ENCODE results near the gene NR3C1. TPM values are rescaled to one million over a fixed set of nuclear protein-coding genes. Genes with fewer than 3 reads are reported as not detected.

The NR3C1 gene
- total RNA-seq, 2 donors from 2014 or later, result 30.3 to 38.9 TPM

DNA sequence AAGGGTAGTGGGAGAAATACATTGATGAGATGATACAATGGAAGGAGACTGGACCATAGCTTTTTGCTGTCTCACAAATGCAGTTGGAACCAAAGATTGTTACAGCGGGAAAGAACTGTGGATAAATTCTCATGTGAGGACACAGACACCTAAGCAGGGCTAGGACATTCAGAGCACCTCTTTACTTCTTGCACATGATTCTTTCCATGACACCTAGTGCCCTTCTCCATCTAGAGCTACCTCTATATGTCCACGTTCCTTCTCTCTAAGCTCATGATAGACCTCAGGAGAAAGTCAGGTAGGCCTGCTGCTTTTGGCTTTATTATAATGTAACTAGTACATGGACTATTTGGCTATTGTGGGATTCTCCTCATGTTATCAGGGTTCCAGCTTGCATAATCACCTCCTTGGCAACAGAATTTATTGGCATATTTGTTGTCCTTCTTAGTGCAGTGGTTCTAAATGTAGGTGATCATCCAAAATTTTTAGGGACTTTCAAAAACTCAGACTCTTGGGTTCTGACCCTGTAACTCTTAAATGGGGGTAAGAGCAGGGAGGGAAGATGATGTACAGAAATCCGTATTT lies 27.2 kb downstream of the NR3C1 start:
- Histone ChIP-seq H3K4me1 (peaks cover 0 to 58% of the 10 kb centered on the region in 2 donors), H3K27ac (no peak overlapping the region), H3K27me3 (no peaks in the 10 kb centered on the region), H3K36me3 (no peaks in the 10 kb centered on the region), H3K4me3 (no peak overlapping the region), H3K9me3 (no peaks in the 10 kb centered on the region)
- TF ChIP-seq, protein P1, sequence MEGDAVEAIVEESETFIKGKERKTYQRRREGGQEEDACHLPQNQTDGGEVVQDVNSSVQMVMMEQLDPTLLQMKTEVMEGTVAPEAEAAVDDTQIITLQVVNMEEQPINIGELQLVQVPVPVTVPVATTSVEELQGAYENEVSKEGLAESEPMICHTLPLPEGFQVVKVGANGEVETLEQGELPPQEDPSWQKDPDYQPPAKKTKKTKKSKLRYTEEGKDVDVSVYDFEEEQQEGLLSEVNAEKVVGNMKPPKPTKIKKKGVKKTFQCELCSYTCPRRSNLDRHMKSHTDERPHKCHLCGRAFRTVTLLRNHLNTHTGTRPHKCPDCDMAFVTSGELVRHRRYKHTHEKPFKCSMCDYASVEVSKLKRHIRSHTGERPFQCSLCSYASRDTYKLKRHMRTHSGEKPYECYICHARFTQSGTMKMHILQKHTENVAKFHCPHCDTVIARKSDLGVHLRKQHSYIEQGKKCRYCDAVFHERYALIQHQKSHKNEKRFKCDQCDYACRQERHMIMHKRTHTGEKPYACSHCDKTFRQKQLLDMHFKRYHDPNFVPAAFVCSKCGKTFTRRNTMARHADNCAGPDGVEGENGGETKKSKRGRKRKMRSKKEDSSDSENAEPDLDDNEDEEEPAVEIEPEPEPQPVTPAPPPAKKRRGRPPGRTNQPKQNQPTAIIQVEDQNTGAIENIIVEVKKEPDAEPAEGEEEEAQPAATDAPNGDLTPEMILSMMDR (IDR thresholded peaks at IDR 0.05), result no peak
- DNase-seq (ENCODE audit: low spot score), result no peak

DNA sequence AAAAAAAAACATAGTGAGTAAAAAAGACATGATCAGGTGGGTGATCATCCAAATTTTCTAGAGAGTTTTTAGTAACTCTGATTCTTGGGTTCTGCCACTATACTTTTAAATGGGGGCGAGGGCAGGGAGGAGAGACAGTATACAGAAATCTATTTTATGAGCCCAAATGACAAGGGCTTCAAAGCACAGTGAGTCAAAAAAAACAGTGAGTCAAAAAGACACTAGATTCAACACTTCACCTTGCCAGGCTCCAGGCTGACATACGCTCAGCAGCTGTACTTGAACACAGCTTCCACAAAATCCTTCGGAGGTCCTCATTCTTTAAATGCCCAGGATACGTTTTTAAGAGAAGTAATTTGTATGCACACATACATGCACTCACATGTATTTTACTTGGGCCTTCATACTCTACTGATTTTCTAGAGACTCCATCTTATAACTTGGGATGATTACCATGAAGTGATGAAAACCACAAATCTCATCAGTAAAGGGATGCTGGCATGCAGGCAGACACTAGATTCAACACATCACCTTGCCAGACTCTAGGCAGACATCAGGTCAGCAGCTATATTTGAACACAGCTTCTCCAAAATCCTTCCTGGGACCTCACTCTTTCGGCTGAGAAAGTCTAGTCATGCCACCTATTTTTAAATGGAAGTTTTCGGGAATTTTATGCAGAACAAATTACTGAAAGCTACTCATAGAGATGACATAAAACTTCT lies 28.8 kb downstream of the NR3C1 start:
- no peaks in the 10 kb centered on the region for H3K9me3 ChIP-seq
- no peak overlapping the region for H3K27ac ChIP-seq
- TF ChIP-seq, protein P1 (IDR thresholded peaks at IDR 0.05), result no peak

DNA sequence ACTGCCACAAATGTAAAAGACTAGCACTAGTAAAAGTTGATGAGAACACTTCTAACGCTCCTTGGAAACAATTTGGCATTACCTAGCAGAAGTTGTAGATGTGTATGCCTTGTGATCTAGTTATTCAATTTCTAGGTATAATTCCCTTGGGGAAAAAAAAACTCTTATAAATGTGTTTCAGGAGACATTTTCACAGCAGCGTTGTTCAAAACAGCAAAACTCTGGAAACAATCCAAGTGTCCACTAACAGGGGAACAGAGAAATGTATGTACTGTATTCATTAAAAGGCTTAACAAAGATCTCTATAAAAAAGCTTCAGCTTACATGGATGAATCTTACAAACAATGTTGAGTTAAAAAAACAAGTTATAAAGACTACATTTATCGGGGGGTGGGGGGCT lies 30.4 kb downstream of the NR3C1 start:
- no peak for DNase-seq (ENCODE audit: low spot score)
- Histone ChIP-seq H3K36me3 (no peaks in the 10 kb centered on the region), H3K9me3 (no peaks in the 10 kb centered on the region), H3K4me1 (peaks cover 0 to 42% of the 10 kb centered on the region in 2 donors), H3K27me3 (no peaks in the 10 kb centered on the region), H3K4me3 (no peak overlapping the region), H3K27ac (no peak overlapping the region)
- TF ChIP-seq, protein P1 (IDR thresholded peaks at IDR 0.05), result no peak

More for the DNA sequence above, 28.8 kb downstream of the NR3C1 start:
- H3K36me3 ChIP-seq, result no peaks in the 10 kb centered on the region
- no peak for DNase-seq (ENCODE audit: low spot score)
- no peaks in the 10 kb centered on the region for H3K27me3 ChIP-seq
- no peak overlapping the region for H3K4me3 ChIP-seq
- H3K4me1 ChIP-seq, result peaks cover 0 to 51% of the 10 kb centered on the region in 2 donors

DNA sequence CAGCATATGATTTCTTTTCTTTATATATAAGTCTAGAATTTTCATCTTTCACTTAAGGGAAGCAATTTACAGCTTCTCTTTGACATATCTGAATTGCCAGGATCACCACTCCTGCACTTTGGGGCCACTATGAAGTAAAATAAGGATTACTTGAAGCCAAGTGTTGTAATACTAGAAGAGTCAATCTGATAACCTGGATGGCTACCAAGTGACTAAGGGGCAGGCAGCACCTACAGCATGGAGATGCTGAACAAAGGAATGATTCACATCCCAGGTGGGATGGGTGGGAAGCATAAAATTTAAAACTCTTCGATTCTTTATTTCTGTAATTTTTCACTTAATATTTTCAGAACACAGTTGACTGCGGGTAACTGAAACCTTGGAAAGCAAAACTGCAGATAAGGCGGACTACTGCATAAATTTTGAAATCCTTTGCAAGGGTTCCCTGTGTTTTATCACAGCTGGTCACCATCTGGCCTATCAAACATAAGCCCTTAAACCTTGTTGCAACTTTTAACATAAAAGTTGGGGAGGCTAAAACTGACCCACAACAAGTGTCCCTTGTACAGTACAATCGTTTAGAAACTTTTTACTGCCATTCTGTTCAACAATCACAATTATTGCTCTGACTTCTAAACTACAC lies 31.2 kb downstream of the NR3C1 start:
- DNase-seq (ENCODE audit: low spot score), result no peak
- Histone ChIP-seq H3K27ac (no peak overlapping the region), H3K4me1 (peaks cover 0 to 34% of the 10 kb centered on the region in 2 donors), H3K9me3 (no peaks in the 10 kb centered on the region), H3K27me3 (no peaks in the 10 kb centered on the region), H3K36me3 (no peaks in the 10 kb centered on the region), H3K4me3 (no peak overlapping the region)
- TF ChIP-seq, protein P1 (IDR thresholded peaks at IDR 0.05), result no peak

DNA sequence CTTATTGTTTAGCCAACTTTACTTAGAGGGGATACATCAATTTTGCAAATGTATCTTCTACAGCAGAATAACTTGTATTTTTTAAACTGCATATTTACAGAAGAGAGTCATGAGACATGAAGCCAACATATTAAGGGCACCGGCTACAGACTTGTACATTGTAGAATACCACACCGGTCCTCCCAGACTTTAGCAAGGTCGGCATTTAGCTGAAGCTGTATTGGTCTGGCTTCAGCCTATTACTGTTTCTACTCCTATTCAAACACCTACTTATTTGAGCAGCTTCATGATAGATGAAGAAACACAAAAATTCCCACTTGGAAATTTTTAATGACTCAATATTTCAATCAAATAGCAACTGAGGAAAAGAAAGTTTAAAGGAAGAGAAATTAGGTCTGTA lies 33.0 kb downstream of the NR3C1 start:
- TF ChIP-seq, protein P1 (IDR thresholded peaks at IDR 0.05), result no peak
- H3K27ac ChIP-seq, result no peak overlapping the region
- H3K4me1 ChIP-seq, result peaks cover 0 to 17% of the 10 kb centered on the region in 2 donors
- no peak for DNase-seq (ENCODE audit: low spot score)
- H3K27me3 ChIP-seq, result no peaks in the 10 kb centered on the region
- H3K9me3 ChIP-seq, result no peaks in the 10 kb centered on the region
- H3K4me3 ChIP-seq, result no peak overlapping the region
- no peaks in the 10 kb centered on the region for H3K36me3 ChIP-seq
